Gastrocnemius medialis (tissue), 4 donors: ENCODE measurements around the gene PSD.

Experiments used
- POLR2A ChIP-seq, 2 donors: fragments of 450-650 bp; IDR thresholded peaks; one replicate each; pipeline ENCODE4 v1.6.1; 2017; ENCODE audit warnings: antibody characterized with exemption in 2 of 2, mild to moderate bottlenecking in 2 of 2, moderate library complexity in 2 of 2
- TF ChIP-seq, protein P1 (sequence below), 5 experiments: fragments of 450-650 bp in 3 of 5; fragments of 200-600 bp in 2 of 5; sonication (generic) in 2 of 5; IDR thresholded peaks in 4 of 5; conservative IDR thresholded peaks in 1 of 5; 1 replicate in 4 of 5; 2 replicates in 1 of 5; pipeline ENCODE4 v1.5.1; 2016 to 2019; ENCODE audit warnings: antibody characterized with exemption in 5 of 5, mild to moderate bottlenecking in 3 of 5, moderate library complexity in 3 of 5

DNA sequence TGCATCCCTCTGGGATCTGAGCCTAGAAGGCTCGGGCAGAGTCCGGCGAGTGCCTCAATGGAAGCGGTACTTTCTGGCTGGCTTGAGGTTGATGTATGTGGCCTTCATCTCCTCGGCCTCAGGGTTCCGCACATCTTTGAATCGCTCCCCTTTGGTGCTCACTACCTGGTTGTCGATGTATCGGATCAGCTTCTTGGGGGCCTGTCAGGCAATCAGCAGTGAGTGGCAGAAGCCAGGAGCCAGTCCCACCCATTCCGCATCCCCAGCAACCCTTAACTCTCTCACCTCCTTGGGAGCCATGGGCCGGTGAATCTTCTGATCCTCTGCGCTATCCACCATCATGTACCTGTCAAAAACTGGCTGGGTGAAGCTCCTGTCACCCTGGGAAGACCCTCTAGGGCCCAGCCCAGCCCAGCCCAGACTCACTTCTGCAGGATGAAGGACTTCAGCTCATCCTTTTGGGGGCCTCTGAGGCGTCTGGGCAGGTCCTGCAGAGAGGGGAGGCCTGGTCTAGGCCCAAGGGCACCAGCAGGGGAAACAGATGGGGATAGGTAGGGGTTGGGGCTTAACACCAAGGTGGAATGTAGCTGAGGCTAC lies 4.9 kb upstream of the PSD start:
- no peak for TF ChIP-seq POLR2A (IDR thresholded peaks at IDR 0.05)
- TF ChIP-seq, protein P1, sequence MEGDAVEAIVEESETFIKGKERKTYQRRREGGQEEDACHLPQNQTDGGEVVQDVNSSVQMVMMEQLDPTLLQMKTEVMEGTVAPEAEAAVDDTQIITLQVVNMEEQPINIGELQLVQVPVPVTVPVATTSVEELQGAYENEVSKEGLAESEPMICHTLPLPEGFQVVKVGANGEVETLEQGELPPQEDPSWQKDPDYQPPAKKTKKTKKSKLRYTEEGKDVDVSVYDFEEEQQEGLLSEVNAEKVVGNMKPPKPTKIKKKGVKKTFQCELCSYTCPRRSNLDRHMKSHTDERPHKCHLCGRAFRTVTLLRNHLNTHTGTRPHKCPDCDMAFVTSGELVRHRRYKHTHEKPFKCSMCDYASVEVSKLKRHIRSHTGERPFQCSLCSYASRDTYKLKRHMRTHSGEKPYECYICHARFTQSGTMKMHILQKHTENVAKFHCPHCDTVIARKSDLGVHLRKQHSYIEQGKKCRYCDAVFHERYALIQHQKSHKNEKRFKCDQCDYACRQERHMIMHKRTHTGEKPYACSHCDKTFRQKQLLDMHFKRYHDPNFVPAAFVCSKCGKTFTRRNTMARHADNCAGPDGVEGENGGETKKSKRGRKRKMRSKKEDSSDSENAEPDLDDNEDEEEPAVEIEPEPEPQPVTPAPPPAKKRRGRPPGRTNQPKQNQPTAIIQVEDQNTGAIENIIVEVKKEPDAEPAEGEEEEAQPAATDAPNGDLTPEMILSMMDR (IDR thresholded peaks at IDR 0.05 in 4 of 5, conservative IDR thresholded peaks at IDR 0.05 in 1 of 5) = no peak
